ENCODE data around the gene PTGES3L.

GRCh38 chr17:43025766-43026537 lies 46.1 kb upstream of the PTGES3L start:
- TF ChIP-seq YY1 (IDR thresholded peaks at IDR 0.05; ENCODE audit: insufficient read depth, insufficient read length): no peak
- no peak for TF ChIP-seq SUZ12 (IDR thresholded peaks at IDR 0.05; ENCODE audit: extremely low read depth, insufficient read depth, insufficient read length)
- TF ChIP-seq ZNF274 (IDR thresholded peaks at IDR 0.05; ENCODE audit: low read depth, low read length): no peak

Measured in NT2/D1 (cell line).